ENCODE measurements around the gene CGA.
A peak's percentile ranks its signal among the peaks of the same experiment; 100 is the strongest.

Gene CGA

GRCh38 chr6:87089135-87089534 is 5.8 kb downstream of the CGA start:
- DNase-seq (ENCODE audit: low read depth, low spot score), result no peak

GRCh38 chr6:87088076-87088475 is 6.8 kb downstream of the CGA start:
- no peak for DNase-seq (ENCODE audit: low read depth, low spot score)

GRCh38 chr6:87082160-87082721 is 12.7 kb downstream of the CGA start:
- DNase-seq (ENCODE audit: low read depth, low spot score), result no peak

GRCh38 chr6:87078983-87079616 is 15.8 kb downstream of the CGA start:
- peak; percentile 33 for DNase-seq (ENCODE audit: low read depth, low spot score)

- no peak for DNase-seq (ENCODE audit: low read depth, low spot score)
Observed at GRCh38 chr6:87075168-87075567, 19.7 kb downstream of the CGA start.

GRCh38 chr6:87074101-87074621 is 20.7 kb downstream of the CGA start:
- no peak for DNase-seq (ENCODE audit: low read depth, low spot score)

- DNase-seq (ENCODE audit: low read depth, low spot score), result no peak
Observed at GRCh38 chr6:87071683-87072082, 23.2 kb downstream of the CGA start.

GRCh38 chr6:87070741-87071140 is 24.2 kb downstream of the CGA start:
- DNase-seq (ENCODE audit: low read depth, low spot score), result no peak

- no peak for DNase-seq (ENCODE audit: low read depth, low spot score)
Observed at GRCh38 chr6:87068795-87069194, 26.1 kb downstream of the CGA start.

- DNase-seq (ENCODE audit: low read depth, low spot score), result peak; percentile 52
Observed at GRCh38 chr6:87066449-87067333, 28.2 kb downstream of the CGA start.

GRCh38 chr6:87065117-87065516 is 29.8 kb downstream of the CGA start:
- DNase-seq (ENCODE audit: low read depth, low spot score), result no peak

GRCh38 chr6:87059943-87060342 is 35.0 kb downstream of the CGA start:
- no peak for DNase-seq (ENCODE audit: low read depth, low spot score)

- no peak for DNase-seq (ENCODE audit: low read depth, low spot score)
Observed at GRCh38 chr6:87054143-87054833, 40.6 kb downstream of the CGA start.

- DNase-seq (ENCODE audit: low read depth, low spot score), result no peak
Observed at GRCh38 chr6:87053312-87053711, 41.6 kb downstream of the CGA start.

- no peak for DNase-seq (ENCODE audit: low read depth, low spot score)
Observed at GRCh38 chr6:87049779-87050178, 45.1 kb downstream of the CGA start.

- no peak for DNase-seq (ENCODE audit: low read depth, low spot score)
Observed at GRCh38 chr6:87045521-87046075, 49.3 kb downstream of the CGA start.

- DNase-seq (ENCODE audit: low read depth, low spot score), result no peak
Observed at GRCh38 chr6:87040729-87041128, 54.2 kb downstream of the CGA start.
